ENCODE data around the gene FAAP20. TPM values are rescaled to one million over a fixed set of nuclear protein-coding genes. Genes with fewer than 3 reads are reported as not detected.

The FAAP20 gene
- total RNA-seq, 1 donor from 2014 or later = 50.6 TPM

DNA sequence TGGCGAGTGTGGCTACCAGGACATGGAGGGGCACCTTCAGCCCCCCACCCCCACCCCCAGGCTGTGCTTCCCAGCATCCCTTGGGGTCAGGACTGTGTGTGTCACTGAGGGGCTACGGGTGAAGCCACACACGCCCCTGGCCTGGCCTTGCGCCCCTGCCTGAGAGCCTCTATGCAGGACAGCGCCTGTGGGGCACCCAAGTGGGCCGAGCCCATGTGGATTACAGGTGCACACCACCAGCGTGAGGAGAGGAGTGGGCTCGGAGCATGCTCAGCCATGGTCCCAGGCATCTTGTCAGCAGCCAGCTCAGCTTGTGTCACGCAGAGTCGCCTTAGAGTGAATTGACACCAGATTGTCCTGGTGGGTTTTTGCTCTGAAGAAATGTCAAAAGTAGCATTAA lies 27.9 kb downstream of the FAAP20 start:
- TF ChIP-seq CTCF (IDR thresholded peaks at IDR 0.05; ENCODE audit: insufficient read depth, low read length, poor library complexity, severe bottlenecking) = no peak
- no peaks in the 10 kb centered on the region for H3K36me3 ChIP-seq (ENCODE audit: control insufficient read depth, insufficient read depth, low read length)
- H3K4me3 ChIP-seq (ENCODE audit: low read depth, low read length) = no peak overlapping the region
- no peak for DNase-seq (ENCODE audit: low read depth)
- no peaks in the 10 kb centered on the region for H3K27me3 ChIP-seq (ENCODE audit: control insufficient read depth, insufficient read depth, low read length)

DNA sequence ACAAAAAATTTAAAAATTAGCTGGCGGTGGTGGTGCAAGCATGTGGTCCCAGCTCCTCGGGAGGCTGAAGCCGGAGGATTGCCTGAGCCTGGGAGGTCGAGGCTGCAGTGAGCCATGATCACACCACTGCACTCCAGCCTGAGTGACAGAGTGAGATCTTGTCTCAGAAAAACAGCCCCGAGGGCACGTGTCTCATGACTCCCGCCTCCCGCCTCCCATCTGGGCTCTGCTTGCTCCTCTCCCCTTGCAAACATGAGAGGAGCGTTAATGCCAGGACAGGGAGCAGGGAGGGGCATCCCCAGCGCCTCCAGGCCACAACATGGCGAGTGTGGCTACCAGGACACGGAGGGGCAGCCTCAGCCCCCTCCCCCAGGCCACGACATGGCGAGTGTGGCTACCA lies 28.3 kb downstream of the FAAP20 start:
- TF ChIP-seq CTCF (IDR thresholded peaks at IDR 0.05; ENCODE audit: insufficient read depth, low read length, poor library complexity, severe bottlenecking) = no peak
- no peak overlapping the region for H3K4me3 ChIP-seq (ENCODE audit: low read depth, low read length)

GRCh38 chr1:2165646-2166045 lies 28.9 kb downstream of the FAAP20 start:
- Histone ChIP-seq H3K36me3 (ENCODE audit: control insufficient read depth, insufficient read depth, low read length) (no peaks in the 10 kb centered on the region), H3K27me3 (ENCODE audit: control insufficient read depth, insufficient read depth, low read length) (no peaks in the 10 kb centered on the region), H3K4me3 (ENCODE audit: low read depth, low read length) (no peak overlapping the region)
- TF ChIP-seq CTCF (IDR thresholded peaks at IDR 0.05; ENCODE audit: insufficient read depth, low read length, poor library complexity, severe bottlenecking) = no peak
- DNase-seq (ENCODE audit: low read depth) = no peak

More for the DNA sequence above, 28.3 kb downstream of the FAAP20 start:
- no peaks in the 10 kb centered on the region for H3K27me3 ChIP-seq (ENCODE audit: control insufficient read depth, insufficient read depth, low read length)
- DNase-seq (ENCODE audit: low read depth) = no peak
- H3K36me3 ChIP-seq (ENCODE audit: control insufficient read depth, insufficient read depth, low read length) = no peaks in the 10 kb centered on the region

DNA sequence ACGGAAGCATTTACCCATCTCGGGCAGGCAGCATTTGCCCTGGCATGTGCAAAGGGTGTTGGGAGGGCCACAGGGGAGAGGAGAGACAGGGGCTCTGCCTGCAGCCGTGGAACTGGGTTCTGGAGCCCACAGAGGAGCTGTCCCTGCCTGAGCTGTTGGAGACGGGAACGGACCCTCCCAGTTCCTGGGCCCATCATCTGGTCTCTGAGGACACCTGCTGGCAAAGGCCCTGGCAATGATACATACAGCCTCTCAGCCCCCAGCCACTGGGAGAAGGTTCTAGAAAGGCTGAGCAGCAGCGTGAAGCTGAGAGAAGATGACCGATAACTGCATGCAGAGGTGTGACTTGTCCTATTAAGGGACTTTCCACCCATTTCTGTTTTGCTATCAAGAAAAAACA lies 31.4 kb downstream of the FAAP20 start:
- H3K4me3 ChIP-seq (ENCODE audit: low read depth, low read length) = no peak overlapping the region
- H3K27me3 ChIP-seq (ENCODE audit: control insufficient read depth, insufficient read depth, low read length) = no peaks in the 10 kb centered on the region
- TF ChIP-seq CTCF (IDR thresholded peaks at IDR 0.05; ENCODE audit: insufficient read depth, low read length, poor library complexity, severe bottlenecking) = no peak
- no peak for DNase-seq (ENCODE audit: low read depth)
- no peaks in the 10 kb centered on the region for H3K36me3 ChIP-seq (ENCODE audit: control insufficient read depth, insufficient read depth, low read length)

GRCh38 chr1:2160451-2161300 lies 33.9 kb downstream of the FAAP20 start:
- no peaks in the 10 kb centered on the region for H3K27me3 ChIP-seq (ENCODE audit: control insufficient read depth, insufficient read depth, low read length)
- no peak for DNase-seq (ENCODE audit: low read depth)
- no peaks in the 10 kb centered on the region for H3K36me3 ChIP-seq (ENCODE audit: control insufficient read depth, insufficient read depth, low read length)
- H3K4me3 ChIP-seq (ENCODE audit: low read depth, low read length) = no peak overlapping the region
- no peak for TF ChIP-seq CTCF (IDR thresholded peaks at IDR 0.05; ENCODE audit: insufficient read depth, low read length, poor library complexity, severe bottlenecking)

GRCh38 chr1:2159124-2159523 lies 35.4 kb downstream of the FAAP20 start:
- DNase-seq (ENCODE audit: low read depth) = no peak
- TF ChIP-seq CTCF (IDR thresholded peaks at IDR 0.05; ENCODE audit: insufficient read depth, low read length, poor library complexity, severe bottlenecking) = no peak
- Histone ChIP-seq H3K36me3 (ENCODE audit: control insufficient read depth, insufficient read depth, low read length) (no peaks in the 10 kb centered on the region), H3K4me3 (ENCODE audit: low read depth, low read length) (no peak overlapping the region), H3K27me3 (ENCODE audit: control insufficient read depth, insufficient read depth, low read length) (no peaks in the 10 kb centered on the region)
